K562 (cell line): ENCODE data around the gene KLK14. TPM values are rescaled to one million over a fixed set of nuclear protein-coding genes. Genes with fewer than 3 reads are reported as not detected.

Experiments used
- ARID3A ChIP-seq: IDR thresholded peaks from 2 replicates; pipeline ENCODE4 v1.6.1; 2012; ENCODE audit warnings: low read depth, low read length, improper control_type of control experiment, borderline replicate concordance
- ASH1L ChIP-seq: fragments of 450-650 bp; IDR thresholded peaks from 2 replicates; pipeline ENCODE4 v1.6.1; 2018; ENCODE audit warnings: borderline replicate concordance, mild to moderate bottlenecking, low read depth; ENCODE audit not compliant: partially characterized antibody
- CAMTA2 ChIP-seq: fragments of 250-450 bp; sonication (Bioruptor Pico); conservative IDR thresholded peaks from 2 replicates; pipeline ENCODE4 v1.5.1; 2022
- CREB3L1 ChIP-seq: fragments of 450-650 bp; IDR thresholded peaks from 2 replicates; pipeline ENCODE4 v1.6.1; 2014; ENCODE audit warnings: low read depth, mild to moderate bottlenecking, moderate library complexity, borderline replicate concordance
- FOS ChIP-seq: IDR thresholded peaks from 3 replicates; pipeline ENCODE4 v1.6.1; 2011; ENCODE audit not compliant: insufficient read length; ENCODE audit errors: extremely low read depth
- GABPA ChIP-seq: fragments of 200-800 bp; sonication (Bioruptor generic); conservative IDR thresholded peaks from 2 replicates; pipeline ENCODE4 v1.6.1; 2016; ENCODE audit warnings: low read depth, missing genetic modification characterization, missing compliant biosample characterization
- JUN ChIP-seq, 2 experiments: sonication (generic) in 1 of 2; formaldehyde crosslinking in 1 of 2; IDR thresholded peaks; 2 replicates each; pipeline versions ENCODE4 v1.6.1 to v1.8.0; 2012 to 2022; ENCODE audit warnings: borderline replicate concordance in 2 of 2, mild to moderate bottlenecking in 2 of 2, improper control_type of control experiment in 1 of 2, low read depth in 1 of 2, low read length in 1 of 2, missing genetic modification reagents in 1 of 2
- MAZ ChIP-seq, 2 experiments: fragments of 450-650 bp in 1 of 2; sonication (generic) in 1 of 2; formaldehyde crosslinking; IDR thresholded peaks in 1 of 2; conservative IDR thresholded peaks in 1 of 2; 2 replicates each; pipeline versions ENCODE4 v1.4.0 to v1.5.0; 2020; ENCODE audit warnings: mild to moderate bottlenecking in 1 of 2, missing genetic modification reagents in 1 of 2
- NFRKB ChIP-seq: fragments of 450-650 bp; IDR thresholded peaks from 2 replicates; pipeline ENCODE4 v1.6.1; 2016; ENCODE audit warnings: low read depth
- PRPF4 ChIP-seq: fragments of 200-400 bp; formaldehyde crosslinking; IDR thresholded peaks from one replicate; pipeline ENCODE4 v1.6.1; 2017; ENCODE audit warnings: low read length, low read depth, mild to moderate bottlenecking; ENCODE audit not compliant: insufficient read depth, poor library complexity, severe bottlenecking
- RBFOX2 ChIP-seq: fragments of 200-400 bp; formaldehyde crosslinking; IDR thresholded peaks from 2 replicates; pipeline ENCODE4 v1.6.1; 2017; ENCODE audit warnings: low read depth, mild to moderate bottlenecking, low read length, moderate library complexity
- RFX5 ChIP-seq: IDR thresholded peaks from 2 replicates; pipeline ENCODE4 v1.6.1; 2011; ENCODE audit warnings: low read depth, mild to moderate bottlenecking, improper control_type of control experiment, low read length
- RHOXF2B ChIP-seq: fragments of 250-450 bp; sonication (Bioruptor Pico); conservative IDR thresholded peaks from 2 replicates; pipeline ENCODE4 v1.5.1; 2021
- SMC3 ChIP-seq: conservative IDR thresholded peaks from 2 replicates; pipeline ENCODE4 v1.6.1; 2011; ENCODE audit warnings: low read depth, low read length, improper control_type of control experiment; ENCODE audit not compliant: insufficient read depth
- TOE1 ChIP-seq, 2 experiments: fragments of 450-650 bp in 1 of 2; sonication (generic) in 1 of 2; formaldehyde crosslinking in 1 of 2; IDR thresholded peaks; 2 replicates each; pipeline versions ENCODE4 v1.7.1 to v1.8.0; 2016 to 2022; ENCODE audit warnings: borderline replicate concordance in 2 of 2, mild to moderate bottlenecking in 2 of 2, antibody characterized with exemption in 1 of 2, inconsistent platforms in 1 of 2, low read depth in 1 of 2, missing genetic modification reagents in 1 of 2, moderate library complexity in 1 of 2
- TRIM25 ChIP-seq: fragments of 450-650 bp; IDR thresholded peaks from 2 replicates; pipeline ENCODE4 v1.7.0; 2016; ENCODE audit warnings: borderline replicate concordance
- ZNF174 ChIP-seq: fragments of 250-450 bp; sonication (Bioruptor Pico); IDR thresholded peaks from 2 replicates; pipeline ENCODE4 v1.4.0; 2020; ENCODE audit warnings: mild to moderate bottlenecking
- ZNF740 ChIP-seq, 3 experiments: fragments of 200-800 bp in 1 of 3; sonication (Bioruptor generic) in 1 of 3; sonication (generic) in 1 of 3; formaldehyde crosslinking in 1 of 3; IDR thresholded peaks; 2 replicates each; pipeline versions ENCODE4 v1.6.1 to v1.8.0; 2016 to 2022; ENCODE audit warnings: mild to moderate bottlenecking in 2 of 3, missing compliant biosample characterization in 2 of 3, missing genetic modification characterization in 2 of 3, missing genetic modification reagents in 1 of 3
- polyA plus RNA-seq, 8 experiments: library from polyadenylated mRNA; depleted of rRNA in 4 of 8; stranded (reverse) in 5 of 8; unstranded in 3 of 8; fragments of >200 nt; fragmentation: Nextera tagmentation in 2 of 8; fragmentation: Illumina TruSeq in 1 of 8; extraction: Ambion mirVana in 2 of 8; extraction: Trizol in 1 of 8; gene quantifications; 2 replicates each; pipeline versions ENCODE4 v1.2.1 to v1.2.3, GENCODE V29; 2011 to 2014; ENCODE audit warnings: inconsistent platforms in 1 of 8, missing spikeins in 1 of 8
- total RNA-seq, 7 experiments: library from RNA; depleted of rRNA in 6 of 7; stranded (reverse); fragments of >200 nt in 6 of 7; fragmentation: Illumina TruSeq in 2 of 7; extraction: Trizol in 2 of 7; gene quantifications; 2 replicates each; pipeline versions ENCODE4 v1.2.1 to v1.2.3, GENCODE V29; 2011 to 2021; ENCODE audit warnings: low replicate concordance in 1 of 7

KLK14 gene
- total and polyA plus RNA-seq, 9 of the 15 experiments (the other 6 are each of a cell fraction or from before 2014, with no cell fraction given) = not detected

GRCh38 chr19:51131780-51132680, 49.3 kb upstream of the KLK14 start (continued):
- no peak for TF ChIP-seq TRIM25
- TF ChIP-seq GABPA (tag) = 0 out of 2 replicates have a peak, but pooled peaks have one; percentile 27
- TF ChIP-seq PRPF4 = no peak
- no peak for TF ChIP-seq FOS
- TF ChIP-seq ZNF174 (CRISPR knock-in tag) = no peak
- no peak for TF ChIP-seq RBFOX2
- TF ChIP-seq RFX5 = no peak
- no peak for TF ChIP-seq ASH1L
- no peak for TF ChIP-seq NFRKB
- TF ChIP-seq RHOXF2B (CRISPR knock-in tag) = no peak
- TF ChIP-seq CAMTA2 = no peak
- TF ChIP-seq ZNF740 (CRISPR knock-in tag; IDR thresholded peaks at IDR 0.05) = peak; percentile 75
- TF ChIP-seq ZNF740 (tag; IDR thresholded peaks at IDR 0.05) = peak in 1 of 2 experiments; percentile 44; a peak in 1 of 4 replicates
- TF ChIP-seq CREB3L1 = no peak
- TF ChIP-seq JUN (IDR thresholded peaks at IDR 0.05; ENCODE audit: borderline replicate concordance, low read depth, low read length) = no peak
- TF ChIP-seq JUN (CRISPR knock-in tag; IDR thresholded peaks at IDR 0.05; ENCODE audit: borderline replicate concordance) = no peak
- peak; percentile 49 to 58; a peak in 2 of 4 replicates for TF ChIP-seq MAZ (CRISPR knock-in tag; conservative IDR thresholded peaks at IDR 0.05 in 1 of 2, IDR thresholded peaks at IDR 0.05 in 1 of 2)
- peak; percentile 70; the same call in 1 of the 2 replicates for TF ChIP-seq TOE1 (IDR thresholded peaks at IDR 0.05; ENCODE audit: borderline replicate concordance)
- no peak for TF ChIP-seq TOE1 (CRISPR knock-in tag; IDR thresholded peaks at IDR 0.05; ENCODE audit: borderline replicate concordance, low read depth)
- TF ChIP-seq SMC3 = 0 out of 2 replicates have a peak, but pooled peaks have one; percentile 19
- no peak for TF ChIP-seq ARID3A
